ENCODE data around the gene ZNF579.
A peak's percentile ranks its signal among the peaks of the same experiment; 100 is the strongest.

The ZNF579 gene

GRCh38 chr19:55605207-55605636, 24.6 kb upstream of the ZNF579 start:
- TF ChIP-seq CTCF (conservative IDR thresholded peaks at IDR 0.05; ENCODE audit: low read depth, low read length): no peak
- no peak for DNase-seq (ENCODE audit: low read depth)
- peak overlapping the region; percentile 92 for H3K4me3 ChIP-seq (ENCODE audit: low read length)

GRCh38 chr19:55603581-55604292, 23.1 kb upstream of the ZNF579 start:
- DNase-seq (ENCODE audit: low read depth): no peak
- TF ChIP-seq CTCF (conservative IDR thresholded peaks at IDR 0.05; ENCODE audit: low read depth, low read length): no peak
- H3K4me3 ChIP-seq (ENCODE audit: low read length): no peak overlapping the region

- H3K4me3 ChIP-seq (ENCODE audit: low read length): no peak overlapping the region
- DNase-seq (ENCODE audit: low read depth): no peak
- TF ChIP-seq CTCF (conservative IDR thresholded peaks at IDR 0.05; ENCODE audit: low read depth, low read length): no peak
Observed at GRCh38 chr19:55603115-55603514, 22.5 kb upstream of the ZNF579 start.

- DNase-seq (ENCODE audit: low read depth): no peak
- no peak for TF ChIP-seq CTCF (conservative IDR thresholded peaks at IDR 0.05; ENCODE audit: low read depth, low read length)
Observed at GRCh38 chr19:55602104-55603001, 21.7 kb upstream of the ZNF579 start.

GRCh38 chr19:55601084-55601483, 20.4 kb upstream of the ZNF579 start:
- H3K4me3 ChIP-seq (ENCODE audit: low read length): peak overlapping the region; percentile 64
- no peak for DNase-seq (ENCODE audit: low read depth)
- TF ChIP-seq CTCF (conservative IDR thresholded peaks at IDR 0.05; ENCODE audit: low read depth, low read length): no peak

More at GRCh38 chr19:55602104-55603001, 21.7 kb upstream of the ZNF579 start:
- no peak overlapping the region for H3K4me3 ChIP-seq (ENCODE audit: low read length)

- no peak for DNase-seq (ENCODE audit: low read depth)
- TF ChIP-seq CTCF (conservative IDR thresholded peaks at IDR 0.05; ENCODE audit: low read depth, low read length): no peak
- peak overlapping the region; percentile 64 for H3K4me3 ChIP-seq (ENCODE audit: low read length)
Observed at GRCh38 chr19:55600662-55601028, 20.0 kb upstream of the ZNF579 start.

Data from retinal pigment epithelial cell (primary cell).